ENCODE measurements around the gene GDA. TPM values are rescaled to one million over a fixed set of nuclear protein-coding genes. Genes with fewer than 3 reads are reported as not detected.
A peak's percentile ranks its signal among the peaks of the same experiment; 100 is the strongest.
"Not testable (repeated sequence)": the region's sequence is repeated elsewhere in the genome, so short reads cannot be mapped to it uniquely, and the experiment has no call there.

GDA gene

GRCh38 chr9:72290311-72290710, 141.1 kb downstream of the GDA start:
- Histone ChIP-seq H3K27me3 (ENCODE audit: control insufficient read depth, insufficient read depth, low read length) (no peaks in the 10 kb centered on the region), H3K36me3 (ENCODE audit: insufficient read depth, low read length) (no peaks in the 10 kb centered on the region), H3K9me3 (replicated peaks; ENCODE audit: low read length) (no peaks in the 10 kb centered on the region), H3K4me3 (ENCODE audit: low read length) (no peak overlapping the region), H3K4me2 (ENCODE audit: low read length) (no peak overlapping the region), H3K4me1 (ENCODE audit: control insufficient read depth, insufficient read depth, low read length) (peaks cover 10% of the 10 kb centered on the region), H3K9ac (ENCODE audit: low read depth, low read length) (no peak overlapping the region)

DNA sequence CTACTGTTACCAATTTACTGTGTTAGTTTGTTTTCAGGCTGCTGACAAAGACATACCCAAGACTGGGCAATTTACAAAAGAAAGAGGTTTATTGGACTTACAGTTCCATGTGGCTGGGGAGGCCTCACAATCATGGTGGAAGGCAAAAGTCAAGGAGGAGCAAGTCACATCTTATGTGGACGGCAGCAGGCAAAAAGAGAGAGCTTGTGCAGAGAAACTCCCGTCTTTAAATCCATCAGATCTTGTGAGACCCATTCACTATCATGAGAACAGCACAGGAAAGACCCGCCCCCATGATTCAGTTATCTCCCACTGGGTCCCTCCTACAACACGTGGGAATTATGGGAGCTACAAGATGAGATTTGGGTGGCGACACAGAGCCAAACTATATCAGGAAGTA, 142.3 kb downstream of the GDA start:
- H3K27me3 ChIP-seq (ENCODE audit: control insufficient read depth, insufficient read depth, low read length); H3K9ac ChIP-seq (ENCODE audit: low read depth, low read length); H3K4me2 ChIP-seq (ENCODE audit: low read length); H3K4me3 ChIP-seq (ENCODE audit: low read length); H3K36me3 ChIP-seq (ENCODE audit: insufficient read depth, low read length); H3K9me3 ChIP-seq (replicated peaks; ENCODE audit: low read length); H3K4me1 ChIP-seq (ENCODE audit: control insufficient read depth, insufficient read depth, low read length): not testable (repeated sequence)

DNA sequence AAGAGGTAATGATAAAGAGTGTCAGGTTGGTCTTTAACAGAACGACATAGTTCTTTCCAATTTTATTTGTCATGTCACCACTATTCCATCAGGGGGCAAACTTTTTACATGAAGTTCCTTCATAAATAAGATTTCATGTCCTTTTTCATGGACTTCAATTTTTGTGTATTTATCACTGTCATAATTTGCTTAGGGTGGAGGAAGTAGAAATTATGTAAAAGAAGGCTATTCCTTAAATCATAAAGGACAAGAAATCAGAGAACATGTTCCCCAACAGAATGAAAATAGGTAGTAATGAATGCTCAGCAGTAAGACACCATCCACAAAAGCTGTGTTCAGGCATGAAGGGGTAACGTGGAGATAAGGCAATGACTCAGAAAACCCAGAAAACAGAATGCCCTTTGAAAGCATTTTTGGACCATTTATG, 143.0 kb downstream of the GDA start:
- H3K9me3 ChIP-seq (replicated peaks; ENCODE audit: low read length): no peaks in the 10 kb centered on the region
- no peak overlapping the region for H3K4me3 ChIP-seq (ENCODE audit: low read length)
- no peaks in the 10 kb centered on the region for H3K36me3 ChIP-seq (ENCODE audit: insufficient read depth, low read length)
- H3K4me1 ChIP-seq (ENCODE audit: control insufficient read depth, insufficient read depth, low read length): peaks cover 10% of the 10 kb centered on the region
- no peaks in the 10 kb centered on the region for H3K27me3 ChIP-seq (ENCODE audit: control insufficient read depth, insufficient read depth, low read length)
- H3K9ac ChIP-seq (ENCODE audit: low read depth, low read length): peak overlapping the region; percentile 0
- H3K4me2 ChIP-seq (ENCODE audit: low read length): no peak overlapping the region

GRCh38 chr9:72292874-72293607, 143.8 kb downstream of the GDA start:
- Histone ChIP-seq H3K4me1 (ENCODE audit: control insufficient read depth, insufficient read depth, low read length) (peaks cover 10% of the 10 kb centered on the region), H3K9ac (ENCODE audit: low read depth, low read length) (peak overlapping the region; percentile 0), H3K4me2 (ENCODE audit: low read length) (no peak overlapping the region), H3K27me3 (ENCODE audit: control insufficient read depth, insufficient read depth, low read length) (no peaks in the 10 kb centered on the region), H3K9me3 (replicated peaks; ENCODE audit: low read length) (no peaks in the 10 kb centered on the region), H3K4me3 (ENCODE audit: low read length) (no peak overlapping the region), H3K36me3 (ENCODE audit: insufficient read depth, low read length) (no peaks in the 10 kb centered on the region)

- no peak overlapping the region for H3K4me2 ChIP-seq (ENCODE audit: low read length)
- no peak overlapping the region for H3K4me3 ChIP-seq (ENCODE audit: low read length)
- no peaks in the 10 kb centered on the region for H3K27me3 ChIP-seq (ENCODE audit: control insufficient read depth, insufficient read depth, low read length)
- H3K9me3 ChIP-seq (replicated peaks; ENCODE audit: low read length): no peaks in the 10 kb centered on the region
- no peaks in the 10 kb centered on the region for H3K36me3 ChIP-seq (ENCODE audit: insufficient read depth, low read length)
- no peak overlapping the region for H3K9ac ChIP-seq (ENCODE audit: low read depth, low read length)
- peaks cover 10% of the 10 kb centered on the region for H3K4me1 ChIP-seq (ENCODE audit: control insufficient read depth, insufficient read depth, low read length)
Observed at GRCh38 chr9:72294936-72295335, 145.7 kb downstream of the GDA start.

DNA sequence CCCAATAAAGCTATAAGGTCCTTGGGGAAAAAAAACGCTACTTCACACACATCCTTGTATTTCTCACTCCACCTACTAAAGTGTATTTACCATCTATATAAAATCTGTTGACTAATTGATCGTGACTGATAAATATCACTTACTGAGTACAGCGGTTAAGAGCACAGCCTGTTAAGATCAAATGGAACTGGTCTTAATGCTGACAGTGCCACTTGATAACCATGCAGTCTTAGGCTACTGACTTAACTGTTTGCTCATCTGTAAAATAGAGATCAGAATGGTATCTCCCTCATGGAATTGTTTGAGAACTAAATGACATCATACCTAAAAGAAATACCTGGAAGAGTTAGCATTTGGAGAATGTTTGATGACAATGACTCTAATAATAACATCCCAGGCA, 148.3 kb downstream of the GDA start:
- Histone ChIP-seq H3K9ac (ENCODE audit: low read depth, low read length) (no peak overlapping the region), H3K9me3 (replicated peaks; ENCODE audit: low read length) (no peaks in the 10 kb centered on the region), H3K4me3 (ENCODE audit: low read length) (no peak overlapping the region), H3K36me3 (ENCODE audit: insufficient read depth, low read length) (no peaks in the 10 kb centered on the region), H3K4me2 (ENCODE audit: low read length) (no peak overlapping the region), H3K27me3 (ENCODE audit: control insufficient read depth, insufficient read depth, low read length) (no peaks in the 10 kb centered on the region), H3K4me1 (ENCODE audit: control insufficient read depth, insufficient read depth, low read length) (peaks cover 7% of the 10 kb centered on the region)

- Histone ChIP-seq H3K27me3 (ENCODE audit: control insufficient read depth, insufficient read depth, low read length) (no peaks in the 10 kb centered on the region), H3K36me3 (ENCODE audit: insufficient read depth, low read length) (no peaks in the 10 kb centered on the region), H3K4me3 (ENCODE audit: low read length) (no peak overlapping the region), H3K9ac (ENCODE audit: low read depth, low read length) (no peak overlapping the region), H3K4me2 (ENCODE audit: low read length) (no peak overlapping the region), H3K9me3 (replicated peaks; ENCODE audit: low read length) (no peaks in the 10 kb centered on the region), H3K4me1 (ENCODE audit: control insufficient read depth, insufficient read depth, low read length) (no peaks in the 10 kb centered on the region)
Observed at GRCh38 chr9:72299017-72299603, 149.9 kb downstream of the GDA start.

GRCh38 chr9:72300873-72301272, 151.6 kb downstream of the GDA start:
- Histone ChIP-seq H3K4me3 (ENCODE audit: low read length) (no peak overlapping the region), H3K4me1 (ENCODE audit: control insufficient read depth, insufficient read depth, low read length) (no peaks in the 10 kb centered on the region), H3K4me2 (ENCODE audit: low read length) (no peak overlapping the region), H3K27me3 (ENCODE audit: control insufficient read depth, insufficient read depth, low read length) (no peaks in the 10 kb centered on the region), H3K9ac (ENCODE audit: low read depth, low read length) (no peak overlapping the region), H3K36me3 (ENCODE audit: insufficient read depth, low read length) (no peaks in the 10 kb centered on the region), H3K9me3 (replicated peaks; ENCODE audit: low read length) (no peaks in the 10 kb centered on the region)

Small RNA genes lying within 50 kb of the gene (small RNA-seq; reads per million reads assigned to genes)
- gene RNA5SP285: not detected
